CD4-positive, alpha-beta T cell treated with Interleukin-17A for 4 hours (primary cell): ENCODE data around the gene ZMYND15.
"Not testable (repeated sequence)": the region's sequence is repeated elsewhere in the genome, so short reads cannot be mapped to it uniquely, and the experiment has no call there.

Source experiments
- DNase-seq: peaks from one replicate; pipeline ENCODE4 v3.0.0-alpha.2; 2020; ENCODE audit warnings: mixed read lengths

The ZMYND15 gene, protein sequence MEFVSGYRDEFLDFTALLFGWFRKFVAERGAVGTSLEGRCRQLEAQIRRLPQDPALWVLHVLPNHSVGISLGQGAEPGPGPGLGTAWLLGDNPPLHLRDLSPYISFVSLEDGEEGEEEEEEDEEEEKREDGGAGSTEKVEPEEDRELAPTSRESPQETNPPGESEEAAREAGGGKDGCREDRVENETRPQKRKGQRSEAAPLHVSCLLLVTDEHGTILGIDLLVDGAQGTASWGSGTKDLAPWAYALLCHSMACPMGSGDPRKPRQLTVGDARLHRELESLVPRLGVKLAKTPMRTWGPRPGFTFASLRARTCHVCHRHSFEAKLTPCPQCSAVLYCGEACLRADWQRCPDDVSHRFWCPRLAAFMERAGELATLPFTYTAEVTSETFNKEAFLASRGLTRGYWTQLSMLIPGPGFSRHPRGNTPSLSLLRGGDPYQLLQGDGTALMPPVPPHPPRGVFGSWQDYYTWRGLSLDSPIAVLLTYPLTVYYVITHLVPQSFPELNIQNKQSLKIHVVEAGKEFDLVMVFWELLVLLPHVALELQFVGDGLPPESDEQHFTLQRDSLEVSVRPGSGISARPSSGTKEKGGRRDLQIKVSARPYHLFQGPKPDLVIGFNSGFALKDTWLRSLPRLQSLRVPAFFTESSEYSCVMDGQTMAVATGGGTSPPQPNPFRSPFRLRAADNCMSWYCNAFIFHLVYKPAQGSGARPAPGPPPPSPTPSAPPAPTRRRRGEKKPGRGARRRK

DNA sequence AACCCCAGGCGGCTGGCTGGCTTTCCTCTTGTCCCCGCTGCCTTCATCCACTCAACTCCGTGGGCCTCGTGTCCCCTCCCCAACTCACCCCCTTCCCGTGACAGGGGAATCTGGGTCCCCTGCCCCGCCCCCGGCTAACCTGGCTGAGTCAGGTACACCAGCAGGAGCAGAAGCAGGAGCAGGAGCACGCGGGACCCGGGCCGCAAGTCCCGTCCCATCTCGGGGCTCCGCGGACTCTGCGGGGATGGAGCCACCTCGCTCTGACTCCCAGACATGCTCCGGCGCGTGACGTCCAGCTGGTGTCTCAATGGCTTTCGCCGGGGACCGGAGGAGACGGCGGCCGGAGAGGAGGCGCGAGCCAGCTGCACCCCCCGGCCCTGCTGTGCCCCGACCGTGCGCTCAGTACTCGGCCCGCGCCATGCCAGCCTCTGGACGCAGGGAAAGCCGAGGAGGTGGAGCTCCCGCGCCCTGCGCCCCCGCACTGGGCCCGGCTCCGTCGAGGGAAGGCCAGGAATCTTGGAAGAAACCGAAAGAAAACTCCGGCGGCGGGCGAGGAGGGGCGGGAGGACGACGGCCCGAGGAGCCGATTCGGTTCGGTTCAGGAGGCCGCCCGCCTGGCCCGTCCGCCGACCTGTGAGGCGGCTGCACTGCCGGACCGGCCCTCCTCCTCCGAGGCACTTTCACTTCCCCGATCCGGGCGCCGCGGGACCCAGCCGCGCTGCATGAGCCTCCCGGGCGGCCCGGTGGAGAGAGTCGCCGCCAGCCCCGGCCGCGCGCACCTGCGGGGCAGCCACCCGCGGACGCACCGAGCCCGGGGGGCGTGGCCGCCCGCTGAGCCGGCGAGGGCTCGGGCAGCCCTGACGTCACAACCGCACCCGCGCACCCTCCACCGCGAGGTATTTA, at the start of gene ZMYND15, which contains the start of gene CXCL16:
Gene ZMYND15, plus strand, starts transcription at position 712 of the 903 bp plus-strand sequence. CDS start 716 bp downstream, outside the sequence.
Gene CXCL16, minus strand, starts transcription at position 807 of the 903 bp plus-strand sequence. Its CDS starts 589 bp downstream, at position 218.
- DNase-seq, result peak; percentile 76

DNA sequence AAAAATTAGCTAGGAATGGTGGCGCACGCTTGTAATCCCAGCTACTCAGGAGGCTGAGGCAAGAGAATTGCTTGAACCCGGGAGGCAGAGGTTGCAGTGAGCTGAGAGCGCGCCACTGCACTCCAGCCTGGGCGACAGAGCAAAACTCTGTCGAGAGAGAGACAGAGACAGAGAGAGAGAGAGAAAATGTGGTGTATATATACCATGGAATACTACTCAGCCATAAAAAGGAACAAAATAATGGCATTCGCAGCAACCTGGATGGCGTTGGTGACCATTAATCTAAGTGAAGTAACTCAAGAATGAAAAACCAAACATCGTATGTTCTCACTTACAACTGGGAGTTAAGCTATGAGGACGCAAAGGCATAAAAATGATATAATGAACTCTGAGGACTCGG, 49.8 kb upstream of the ZMYND15 start:
- not testable (repeated sequence) for DNase-seq

DNA sequence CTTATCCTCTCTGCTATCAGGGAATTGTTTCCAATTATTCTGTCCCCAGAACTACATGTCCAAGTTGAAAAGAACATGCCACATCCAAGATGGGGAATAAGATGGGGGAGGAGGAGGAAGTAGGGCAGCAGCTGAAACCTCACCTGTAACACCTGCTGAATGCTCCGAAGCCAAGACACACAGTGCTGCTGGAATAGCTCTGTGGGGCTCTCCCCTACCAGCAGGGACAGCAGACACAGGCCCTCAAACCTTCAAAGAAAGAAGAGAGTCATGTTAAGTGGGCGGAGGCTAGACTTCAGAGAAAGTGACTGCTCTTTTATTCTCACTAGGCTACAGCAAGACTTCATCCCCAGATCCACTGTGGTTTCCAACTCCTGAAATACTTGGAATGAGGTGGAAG, 48.9 kb upstream of the ZMYND15 start:
- no peak for DNase-seq

DNA sequence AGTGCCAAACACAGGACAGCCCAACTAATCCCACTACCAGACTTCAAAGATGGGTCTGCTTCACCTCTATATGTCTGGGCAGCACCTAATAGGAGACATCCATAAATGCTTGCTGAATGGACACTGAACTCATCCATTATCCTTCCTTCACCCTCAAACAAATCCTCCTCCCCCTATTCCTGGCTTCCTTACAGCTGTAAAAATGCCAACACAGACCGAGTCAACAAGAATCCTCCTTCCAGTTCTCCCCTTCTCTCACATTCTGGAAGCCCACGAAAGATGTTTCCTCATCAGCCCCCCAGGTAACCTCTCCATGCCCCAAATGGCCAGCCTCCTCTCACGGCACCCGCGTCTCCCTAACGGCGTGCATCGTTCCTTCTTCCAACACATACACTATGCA, 47.9 kb upstream of the ZMYND15 start:
- no peak for DNase-seq

DNA sequence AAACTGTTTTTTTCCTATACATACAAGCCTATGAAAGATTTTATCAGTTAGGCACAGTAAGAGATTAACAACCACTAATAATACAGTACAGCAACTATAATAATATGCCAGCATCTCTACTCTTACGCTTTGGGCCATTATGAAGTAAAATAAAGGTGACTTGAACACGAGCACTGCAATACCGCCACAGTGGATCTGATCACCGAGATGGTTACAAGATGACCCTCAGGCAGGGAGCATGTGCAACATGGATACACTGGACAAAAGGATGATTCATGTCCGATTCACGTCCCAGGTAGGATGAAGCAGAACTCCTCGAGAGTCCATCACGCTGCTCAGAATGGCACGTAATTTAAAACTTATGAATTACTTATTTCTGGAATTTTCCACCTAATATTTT, 46.2 kb upstream of the ZMYND15 start:
- no peak for DNase-seq

DNA sequence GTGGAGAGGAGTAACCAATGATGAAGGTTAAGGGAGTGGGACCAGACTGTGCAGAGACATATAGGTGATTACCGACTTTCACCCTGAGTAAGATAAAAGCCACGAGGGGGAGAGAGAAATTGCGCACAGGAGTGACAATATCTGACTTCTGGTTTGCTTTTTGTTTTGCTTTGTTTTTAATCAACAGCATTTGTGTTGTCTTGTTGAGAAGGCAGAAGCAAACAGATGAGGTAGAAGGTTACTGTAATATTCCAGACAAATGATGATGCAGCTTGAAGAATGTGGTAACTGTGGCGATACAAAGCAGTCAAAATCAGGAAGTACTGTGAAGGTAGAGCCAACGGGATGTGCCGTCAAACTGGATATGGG, 43.2 kb upstream of the ZMYND15 start:
- DNase-seq, result no peak

DNA sequence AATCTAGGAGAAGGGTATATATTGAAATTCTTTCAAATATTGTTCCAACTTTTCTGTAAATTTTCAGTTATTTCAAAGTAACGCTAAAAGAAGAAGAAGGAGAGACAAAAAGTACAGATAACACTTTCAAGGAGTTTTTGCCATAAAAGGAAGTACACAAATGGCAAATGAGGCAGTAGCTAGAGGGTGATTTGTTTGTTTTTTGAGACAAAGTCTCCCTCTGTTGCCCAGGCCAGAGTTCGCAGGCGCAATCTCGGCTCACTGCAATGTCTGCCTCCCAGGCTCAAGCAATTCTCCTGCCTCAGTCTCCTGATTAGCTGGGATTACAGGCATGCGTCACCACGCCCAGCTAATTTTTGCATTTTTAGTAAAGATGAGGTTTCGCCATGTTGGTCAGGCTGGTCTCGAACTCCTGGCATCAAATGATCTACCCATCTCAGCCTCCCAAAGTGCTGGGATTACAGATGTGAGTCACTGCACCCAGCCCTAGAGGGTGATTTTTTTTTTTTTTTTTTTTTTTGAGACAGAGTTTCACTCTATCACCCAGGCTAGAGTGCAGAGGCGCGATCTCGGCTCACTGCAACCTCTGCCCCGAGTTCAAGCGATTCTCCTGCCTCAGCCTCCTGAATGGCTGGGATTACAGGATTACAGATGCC, 40.1 kb upstream of the ZMYND15 start:
- DNase-seq, result not testable (repeated sequence)

DNA sequence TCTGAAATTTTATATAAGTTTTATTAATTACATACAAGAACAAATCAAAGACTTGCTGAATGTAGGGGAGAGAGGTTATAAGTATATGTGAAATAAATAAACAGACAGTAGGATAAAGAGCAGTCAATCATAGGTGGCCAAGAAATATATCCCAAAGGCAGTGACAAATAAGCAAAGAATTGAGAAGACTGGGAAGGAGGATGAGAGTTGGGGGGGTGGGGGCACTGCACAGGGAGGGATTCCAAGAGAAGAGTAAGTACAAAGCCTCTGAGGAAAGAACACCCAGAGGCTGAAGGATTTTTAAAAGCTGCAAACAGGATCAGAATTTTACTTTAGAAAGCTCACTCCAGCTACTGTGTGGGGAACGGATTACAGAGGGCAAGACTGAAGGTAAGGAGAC, 38.5 kb upstream of the ZMYND15 start:
- DNase-seq, result no peak

DNA sequence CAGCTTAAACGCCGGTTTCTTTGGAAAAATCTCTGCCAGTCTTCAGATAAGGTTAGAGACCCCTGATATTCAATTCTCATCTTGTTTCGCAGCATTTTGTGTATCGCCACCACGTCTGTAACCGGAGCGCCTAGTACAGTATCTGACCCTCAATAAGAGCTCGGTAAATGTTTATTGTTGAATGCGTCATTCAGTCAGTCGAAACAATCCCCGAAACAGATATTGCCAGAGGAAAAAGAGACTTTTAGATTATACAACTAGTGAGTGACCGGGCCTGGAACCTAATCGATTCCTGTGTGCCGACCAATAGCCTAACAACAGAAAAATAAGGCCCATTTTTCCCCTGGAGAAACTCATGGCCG, 36.3 kb upstream of the ZMYND15 start:
- no peak for DNase-seq

DNA sequence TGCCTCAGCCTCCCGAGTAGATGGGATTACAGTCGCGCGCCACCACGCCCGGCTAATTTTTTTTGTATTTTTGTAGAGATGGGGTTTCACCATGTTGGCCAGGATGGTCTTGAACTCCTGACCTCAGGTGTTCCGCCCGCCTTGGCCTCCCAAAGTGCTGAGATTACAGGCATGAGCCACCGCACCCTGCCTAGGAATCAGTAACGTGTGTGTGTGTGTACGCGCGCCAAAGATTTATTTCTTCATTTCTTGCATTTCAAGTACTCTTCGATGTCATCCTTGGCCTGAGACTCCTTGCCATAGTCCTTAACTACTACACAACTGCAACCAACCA, 35.1 kb upstream of the ZMYND15 start:
- not testable (repeated sequence) for DNase-seq

DNA sequence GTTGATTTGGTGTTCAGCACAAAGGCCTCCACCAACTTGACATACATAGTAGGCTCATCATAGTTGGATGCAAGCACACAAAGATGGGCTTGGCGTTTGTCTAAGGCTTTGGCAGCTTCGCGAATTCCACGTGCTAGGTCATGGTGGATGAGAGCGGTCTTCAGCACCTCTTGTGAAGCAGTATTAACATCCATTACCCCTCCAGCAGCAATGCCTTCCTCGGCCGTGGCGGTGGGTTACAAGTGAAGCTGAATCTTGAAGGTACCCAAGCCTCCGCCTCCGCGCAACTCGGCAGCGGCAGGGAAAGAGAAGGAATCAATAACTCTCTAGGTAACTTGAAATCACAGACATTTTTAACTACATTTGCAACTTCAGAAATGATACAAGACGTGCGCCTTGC, 34.6 kb upstream of the ZMYND15 start:
- DNase-seq, result no peak

DNA sequence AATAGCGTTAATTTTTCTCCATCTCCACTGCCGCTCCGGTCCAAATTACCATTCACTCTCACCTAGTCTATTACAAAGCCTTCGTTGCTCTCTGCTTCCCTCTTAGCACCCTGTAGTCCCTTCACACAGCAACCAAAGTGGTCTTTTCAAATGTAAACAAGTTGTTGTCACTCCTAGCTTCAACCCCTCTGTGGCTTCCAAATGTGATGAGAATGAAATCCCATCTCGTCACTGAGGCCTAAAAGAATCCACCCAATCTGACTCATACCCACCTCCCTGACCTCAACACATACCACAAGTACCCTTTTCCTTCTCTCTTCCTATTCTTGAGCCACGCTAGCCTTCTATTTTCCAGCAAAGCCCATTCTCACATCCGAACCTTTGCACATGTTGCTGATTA, 33.5 kb upstream of the ZMYND15 start:
- no peak for DNase-seq

DNA sequence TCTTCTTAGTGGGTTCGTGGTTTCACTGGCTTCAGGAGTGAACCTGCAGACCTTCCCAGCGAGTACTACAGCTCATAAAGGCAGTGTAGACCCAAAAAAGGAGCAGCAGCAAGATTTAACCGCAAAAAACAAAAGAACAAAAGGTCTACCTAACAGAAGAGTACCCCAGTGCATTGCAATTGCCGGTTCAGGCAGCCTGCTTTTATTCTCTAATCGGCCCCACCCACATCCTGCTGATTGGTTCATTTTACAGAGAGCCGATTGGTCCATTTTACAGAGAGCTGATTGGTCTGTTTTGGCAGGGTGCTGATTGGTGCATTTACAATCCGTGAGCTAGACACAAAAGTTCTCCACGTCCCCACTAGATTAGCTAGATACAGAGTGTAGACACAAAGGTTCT, 31.2 kb upstream of the ZMYND15 start:
- DNase-seq, result peak; percentile 56

DNA sequence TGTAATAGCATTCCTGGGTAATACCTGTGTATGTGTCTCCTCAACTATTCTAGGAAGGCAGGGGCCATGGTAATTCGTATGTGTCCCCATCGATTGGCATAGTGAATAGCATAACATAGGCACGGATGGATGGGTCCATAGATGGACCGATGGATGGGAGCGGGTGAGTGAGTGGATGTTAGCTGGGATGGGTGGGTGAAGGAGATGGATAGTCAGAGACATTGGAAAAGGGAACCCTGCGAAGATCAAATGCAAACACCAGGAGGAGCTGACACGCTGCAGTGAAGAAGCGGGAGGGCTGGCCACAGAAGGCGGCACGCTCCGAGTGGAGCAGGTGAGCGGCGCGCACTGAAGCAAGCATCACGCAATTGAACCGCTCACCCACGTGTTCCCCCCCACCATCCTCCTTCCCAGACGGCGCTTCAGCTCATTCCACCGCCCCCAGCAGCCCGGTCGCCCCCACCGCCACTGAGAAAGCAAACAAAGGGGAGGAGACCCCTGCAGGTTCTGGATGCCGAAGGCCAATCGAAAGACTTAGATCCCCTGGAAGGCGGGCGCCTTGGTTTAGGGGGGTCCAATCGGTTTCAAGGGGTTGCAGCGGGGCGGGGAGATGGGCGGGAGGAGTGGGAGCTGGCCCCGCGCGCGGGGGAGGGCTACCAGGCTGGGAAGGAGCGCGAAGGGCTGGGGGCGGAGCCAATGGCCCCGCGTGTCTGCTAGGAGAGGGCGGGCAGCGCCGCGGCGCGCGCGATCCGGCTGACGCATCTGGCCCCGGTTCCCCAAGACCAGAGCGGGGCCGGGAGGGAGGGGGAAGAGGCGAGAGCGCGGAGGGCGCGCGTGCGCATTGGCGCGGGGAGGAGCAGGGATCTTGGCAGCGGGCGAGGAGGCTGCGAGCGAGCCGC, 29.6 kb upstream of the ZMYND15 start, which contains the start of gene ARRB2:
Gene ARRB2, plus strand, starts transcription at position 839 of the 899 bp plus-strand sequence. CDS start 90 bp downstream, outside the sequence.
- peak; percentile 99 for DNase-seq

DNA sequence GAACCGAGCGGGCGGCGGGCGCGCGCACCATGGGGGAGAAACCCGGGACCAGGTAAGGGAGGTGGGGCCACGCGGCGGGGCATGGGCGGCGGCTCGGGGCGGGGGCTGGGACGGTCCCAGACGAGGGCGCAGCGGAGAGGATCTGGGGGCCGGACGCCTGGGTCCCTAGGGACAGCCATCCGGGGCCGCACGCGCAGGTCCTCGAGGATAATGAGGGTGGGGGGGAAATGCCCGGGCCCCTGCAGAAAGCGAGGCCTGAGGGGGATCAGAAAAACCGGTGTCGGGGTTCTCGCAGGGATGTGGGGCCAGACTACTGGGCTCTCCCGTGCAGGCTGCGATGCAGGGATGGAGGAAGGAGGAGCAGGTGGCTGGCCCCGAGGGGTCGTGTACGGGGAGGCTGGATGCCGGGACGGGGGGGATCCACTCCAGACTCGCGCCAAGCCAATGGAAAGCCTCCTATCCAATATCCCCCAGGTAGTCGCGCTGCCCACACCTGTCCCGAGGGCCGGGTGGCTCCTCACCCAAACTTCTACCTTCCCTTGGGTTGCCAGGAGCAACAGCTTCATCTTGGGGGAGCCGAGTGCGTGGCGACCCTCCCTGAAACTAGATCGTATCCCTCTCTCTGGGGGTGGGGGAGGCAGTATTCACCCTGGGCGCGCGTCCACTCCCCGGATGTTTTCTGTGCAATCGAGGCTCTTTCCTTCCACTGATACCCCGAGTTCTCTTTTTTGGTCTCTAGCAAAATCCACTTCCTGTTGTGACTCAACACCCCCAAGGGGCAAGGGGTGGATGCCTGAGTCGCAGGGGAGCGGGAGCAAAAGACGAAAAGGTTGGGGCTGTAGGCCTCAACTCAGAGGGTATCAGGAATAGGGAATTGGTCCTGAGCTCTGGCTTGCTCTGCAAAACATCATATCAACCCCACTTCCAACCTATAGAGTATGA, 28.7 kb upstream of the ZMYND15 start:
- peak; percentile 78 for DNase-seq

DNA sequence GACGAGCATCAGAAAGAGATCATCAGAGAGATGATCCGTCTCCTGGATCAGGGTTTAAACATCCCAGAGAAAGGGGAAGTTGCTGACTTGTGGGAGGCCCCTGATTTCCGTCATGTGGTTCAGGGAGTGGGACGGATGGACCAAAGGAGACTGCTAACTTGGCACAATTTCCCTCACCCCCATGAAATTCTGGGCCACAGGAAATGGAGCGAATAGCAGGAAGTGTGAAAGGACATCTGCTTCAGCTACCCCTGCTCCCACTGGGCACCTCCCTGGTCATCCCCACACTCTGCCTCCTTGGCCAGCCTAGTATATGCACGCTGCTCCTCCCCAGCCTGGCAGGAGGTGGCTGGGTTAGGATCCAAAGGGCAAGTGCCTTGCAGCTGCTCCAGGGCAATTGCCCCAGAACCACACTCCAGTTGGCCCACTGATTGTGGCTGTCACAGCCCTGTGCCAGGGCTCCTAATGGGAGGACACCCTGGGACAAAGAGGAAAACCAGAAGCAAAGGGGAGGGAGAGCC, 27.9 kb upstream of the ZMYND15 start:
- no peak for DNase-seq

DNA sequence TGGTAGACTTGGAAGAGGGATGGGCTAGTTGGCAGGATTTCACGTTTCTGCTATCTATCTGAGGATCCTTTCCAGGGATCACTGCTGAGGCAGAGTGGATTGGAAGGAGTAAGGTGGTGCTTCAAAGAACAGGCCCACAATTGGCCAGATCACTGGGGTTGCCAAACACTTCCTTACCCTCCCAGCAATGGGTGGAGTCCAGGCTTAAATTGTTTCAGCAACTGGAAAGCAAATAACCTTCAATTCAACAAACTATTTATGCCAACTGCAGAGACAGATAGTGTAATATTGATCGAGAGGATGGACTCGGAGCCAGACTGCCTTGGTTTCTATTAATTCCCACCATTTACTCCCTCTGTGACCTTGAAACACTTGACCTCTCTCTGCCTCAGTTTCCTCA, 27.1 kb upstream of the ZMYND15 start:
- DNase-seq, result no peak

DNA sequence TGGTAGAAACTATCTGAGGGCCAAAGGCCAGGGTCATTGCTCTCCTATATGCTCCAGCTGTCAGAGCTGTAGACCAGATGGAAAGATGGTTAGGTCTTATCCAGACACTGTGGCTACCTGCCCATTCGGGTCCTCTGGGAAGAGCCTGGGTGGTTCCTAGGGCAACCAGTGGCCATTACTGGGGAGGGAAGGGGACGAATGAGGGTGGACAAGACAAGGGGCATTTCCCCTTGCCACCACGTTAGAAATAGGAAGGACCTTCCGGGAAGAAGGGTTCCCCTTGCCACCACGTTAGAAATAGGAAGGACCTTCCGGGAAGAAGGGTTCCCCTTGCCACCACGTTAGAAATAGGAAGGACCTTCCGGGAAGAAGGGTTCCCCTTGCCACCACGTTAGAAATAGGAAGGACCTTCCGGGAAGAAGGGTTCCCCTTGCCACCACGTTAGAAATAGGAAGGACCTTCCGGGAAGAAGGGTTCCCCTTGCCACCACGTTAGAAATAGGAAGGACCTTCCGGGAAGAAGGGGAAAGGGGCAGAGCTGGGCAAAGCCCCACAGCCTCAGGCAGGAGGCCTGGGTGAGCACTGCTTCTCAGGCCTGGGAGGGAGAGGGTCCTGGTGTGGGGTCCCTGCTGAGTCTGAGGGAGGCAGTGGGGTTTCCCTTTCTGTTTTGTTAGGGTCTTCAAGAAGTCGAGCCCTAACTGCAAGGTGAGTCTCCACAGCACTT, 25.1 kb upstream of the ZMYND15 start:
- not testable (repeated sequence) for DNase-seq

DNA sequence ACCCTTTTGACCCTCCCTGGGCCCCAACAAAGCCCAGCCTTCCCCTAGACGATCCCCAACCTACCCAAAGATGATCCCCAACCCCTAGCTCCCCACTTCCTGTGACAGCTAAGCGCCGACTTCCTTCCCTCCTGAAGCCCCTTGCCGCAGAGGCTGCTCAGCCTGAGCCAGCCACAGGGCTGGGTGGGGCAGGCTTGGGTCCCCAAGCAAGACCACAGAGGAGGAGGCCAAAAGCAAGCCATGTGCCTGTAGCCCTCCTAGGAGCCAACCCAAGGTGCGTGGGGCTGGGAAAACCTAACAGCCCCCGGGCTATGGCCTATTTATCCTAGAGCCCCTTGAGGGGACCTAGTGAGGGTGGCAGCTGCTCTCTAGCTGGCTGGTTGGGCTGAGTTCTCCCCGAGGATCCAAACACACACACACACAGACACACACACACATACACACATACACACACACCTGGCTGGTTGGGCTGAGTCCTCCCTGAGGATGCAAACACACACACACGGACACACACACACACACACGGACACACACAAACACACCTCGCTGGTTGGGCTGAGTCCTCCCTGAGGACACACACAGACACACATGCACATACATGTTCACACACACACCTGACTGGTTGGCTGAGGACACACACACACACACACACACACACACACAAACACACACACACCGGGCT, 24.4 kb upstream of the ZMYND15 start:
- peak; percentile 80 for DNase-seq
